GM18907 (cell line): ENCODE measurements around the gene MRPL11.

ENCODE experiments used
- ATAC-seq: cut with Tn5 transposase; IDR thresholded peaks from one replicate; pipeline ENCODE4 v1.9.1; 2021; ENCODE audit warnings: mild to moderate bottlenecking, moderate library complexity; ENCODE audit not compliant: unreplicated experiment

The MRPL11 gene

DNA sequence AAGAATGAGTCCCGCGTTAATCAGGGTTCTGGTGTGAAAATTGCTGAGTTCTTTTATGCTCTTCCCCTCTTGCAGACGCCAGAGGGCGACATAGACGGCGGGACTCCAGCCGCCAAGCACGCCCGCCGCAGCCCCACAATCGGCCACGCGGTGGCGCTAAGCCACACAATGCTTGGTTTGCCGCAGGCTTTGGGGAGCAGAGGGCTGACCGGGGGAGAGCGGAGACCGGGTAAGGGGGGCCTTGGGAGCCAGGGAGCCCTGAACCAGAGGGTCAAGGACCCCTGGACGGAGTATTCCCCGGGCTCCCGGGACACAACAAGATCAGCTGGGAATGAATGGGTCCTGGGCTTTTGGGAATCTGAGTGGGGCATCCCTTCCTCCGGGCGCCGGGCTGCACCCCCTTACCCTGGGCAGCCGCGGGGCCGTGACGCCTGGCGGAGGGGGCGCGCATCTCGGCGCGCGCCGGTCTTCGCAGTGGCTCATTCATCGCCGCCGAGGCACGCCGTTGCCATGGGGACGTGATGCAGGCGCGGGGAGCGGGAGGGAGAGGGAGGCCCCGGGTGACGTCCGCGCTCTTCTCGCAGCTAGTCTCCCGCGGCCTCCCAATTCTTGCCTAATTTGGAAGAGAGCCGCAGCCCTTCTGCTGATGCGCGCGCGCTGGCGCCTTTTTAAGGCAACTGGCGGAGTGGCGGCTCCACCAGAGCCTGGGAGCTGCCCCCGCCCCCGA is 30.0 kb downstream of the MRPL11 start:
- ATAC-seq: peak; percentile 73

DNA sequence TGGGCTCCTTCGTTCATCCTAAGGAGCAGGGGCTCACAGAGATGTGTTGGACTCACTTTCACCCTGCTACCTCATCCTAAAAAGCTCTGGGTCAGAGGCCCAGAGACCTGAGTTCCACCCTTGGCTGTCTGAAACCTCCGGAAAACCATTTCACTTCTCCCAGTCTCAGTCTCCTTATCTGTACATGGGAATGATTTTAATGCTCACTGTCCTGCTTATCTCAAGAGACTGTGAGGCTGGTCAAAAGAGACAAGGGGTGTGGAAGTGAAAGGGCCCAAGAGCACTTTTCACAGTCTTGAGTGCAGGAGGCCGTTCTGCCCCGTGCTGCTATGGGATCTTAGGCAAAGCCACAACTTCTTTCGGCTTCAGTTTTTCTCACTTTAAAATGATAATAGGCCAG is 31.0 kb downstream of the MRPL11 start:
- no peak for ATAC-seq

DNA sequence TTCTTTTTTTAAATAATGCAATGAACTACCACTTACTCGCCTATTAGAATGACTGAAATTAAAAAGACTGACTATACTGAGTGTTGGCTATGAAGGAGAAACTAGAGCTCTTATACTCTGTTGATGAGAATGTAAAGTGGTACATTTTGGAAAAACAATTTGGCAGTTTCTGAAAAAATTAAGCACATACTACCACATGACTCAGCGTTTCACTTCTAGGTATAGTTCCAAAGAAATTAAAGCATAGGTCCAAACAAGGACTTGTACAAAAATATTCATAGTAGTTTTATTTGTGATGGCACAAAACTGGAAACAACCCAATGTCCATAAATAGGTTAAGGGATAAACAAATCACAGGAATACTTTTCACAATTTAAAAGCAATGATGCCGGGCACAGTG is 44.7 kb downstream of the MRPL11 start:
- no peak for ATAC-seq

- no peak for ATAC-seq
Observed at GRCh38 chr11:66391322-66391721, 47.3 kb downstream of the MRPL11 start.

- ATAC-seq: no peak
Observed at GRCh38 chr11:66388780-66389386, 49.8 kb downstream of the MRPL11 start.

GRCh38 chr11:66386171-66387069 is 52.2 kb downstream of the MRPL11 start:
- no peak for ATAC-seq
